B cell (primary cell): Measurements from ENCODE around the gene SLC16A7. TPM values are rescaled to one million over a fixed set of nuclear protein-coding genes. Genes with fewer than 3 reads are reported as not detected.

Experiments used
- ATAC-seq: fragments of 200-7000 bp; cut with Tn5 transposase; one replicate; pipeline ENCODE4 v1.10.0; 2021; ENCODE audit warnings: low read depth, mild to moderate bottlenecking, moderate number of reproducible peaks, moderate library complexity
- CTCF ChIA-PET: fragments of 350-600 bp; sonication (Branson Sonifier 250); formaldehyde crosslinking; loops from one replicate; lab custom pipeline; 2021; ENCODE audit warnings: antibody characterized with exemption, inconsistent platforms; lab: Charles Lee
- POLR2A ChIA-PET: fragments of 350-600 bp; sonication (Branson Sonifier 250); formaldehyde crosslinking; loops from one replicate; lab custom pipeline; 2021; ENCODE audit warnings: antibody characterized with exemption; lab: Charles Lee
- DNase-seq: peaks from one replicate; pipeline ENCODE4 v3.0.0; 2013
- H2AFZ ChIP-seq: 2 replicates; pipeline ENCODE4 v1.6.1; 2012; ENCODE audit warnings: mild to moderate bottlenecking, low read depth, low read length; ENCODE audit not compliant: insufficient read depth, poor library complexity, severe bottlenecking
- H3K27ac ChIP-seq, 2 donors: 1 replicate in 1 of 2; 2 replicates in 1 of 2; pipeline ENCODE4 v1.5.1; 2012 to 2013; ENCODE audit warnings: low read length in 2 of 2, mild to moderate bottlenecking in 2 of 2, moderate library complexity in 1 of 2
- H3K27me3 ChIP-seq, 4 experiments: fragments of 200-600 bp in 1 of 4; sonication (generic) in 1 of 4; replicated peaks in 1 of 4; 1 replicate in 2 of 4; 2 replicates in 2 of 4; pipeline versions ENCODE4 v1.6.1 to v1.7.0; 2013 to 2016; ENCODE audit warnings: low read length in 3 of 4, mild to moderate bottlenecking in 2 of 4, mixed read lengths in 1 of 4, moderate library complexity in 1 of 4; ENCODE audit not compliant: insufficient read depth in 4 of 4, control insufficient read depth in 3 of 4; ENCODE audit errors: control extremely low read depth in 1 of 4
- H3K36me3 ChIP-seq, 2 experiments: replicated peaks in 1 of 2; 1 replicate in 1 of 2; 2 replicates in 1 of 2; pipeline versions ENCODE4 v1.6.1 to v1.7.1; 2013; ENCODE audit warnings: low read length in 1 of 2; ENCODE audit not compliant: insufficient read depth in 2 of 2, control insufficient read depth in 1 of 2; ENCODE audit errors: control extremely low read depth in 1 of 2, extremely low read depth in 1 of 2
- H3K4me1 ChIP-seq, 2 donors: fragments of 200-600 bp in 1 of 2; sonication (generic) in 1 of 2; 1 replicate in 1 of 2; 2 replicates in 1 of 2; pipeline versions ENCODE4 v1.5.1 to v1.6.1; 2013 to 2017; ENCODE audit warnings: low read length in 2 of 2; ENCODE audit not compliant: control insufficient read depth in 2 of 2, insufficient read depth in 2 of 2
- H3K4me2 ChIP-seq: replicated peaks from 2 replicates; pipeline ENCODE3; 2012; ENCODE audit warnings: mild to moderate bottlenecking, low read depth, low read length; ENCODE audit not compliant: poor library complexity, severe bottlenecking
- H3K4me3 ChIP-seq, 5 experiments: fragments of 200-600 bp in 1 of 5; sonication (generic) in 1 of 5; 1 replicate in 3 of 5; 2 replicates in 2 of 5; pipeline versions ENCODE4 v1.5.1 to v1.7.0; 2011 to 2016; ENCODE audit warnings: low read length in 4 of 5, mild to moderate bottlenecking in 4 of 5, low read depth in 2 of 5, control low read depth in 1 of 5, moderate library complexity in 1 of 5; ENCODE audit not compliant: insufficient read depth in 1 of 5; ENCODE audit errors: control extremely low read depth in 1 of 5, extremely low read depth in 1 of 5
- H3K79me2 ChIP-seq: fragments of 200-600 bp; sonication (generic); one replicate; pipeline ENCODE4 v1.6.0; 2016; ENCODE audit warnings: low read length; ENCODE audit not compliant: control insufficient read depth, insufficient read depth
- H3K9ac ChIP-seq: fragments of 200-600 bp; sonication (generic); 2 replicates; pipeline ENCODE4 v1.6.1; 2017; ENCODE audit warnings: mild to moderate bottlenecking, low read length, moderate library complexity
- H3K9me3 ChIP-seq, 3 donors: one replicate each; pipeline versions ENCODE4 v1.6.1 to v1.7.1; 2013; ENCODE audit warnings: low read length in 2 of 3; ENCODE audit not compliant: control insufficient read depth in 2 of 3, insufficient read depth in 1 of 3; ENCODE audit errors: control extremely low read depth in 1 of 3
- H4K20me1 ChIP-seq: 2 replicates; pipeline ENCODE4 v1.6.0; 2012; ENCODE audit warnings: mild to moderate bottlenecking, low read length; ENCODE audit not compliant: insufficient read depth, control insufficient read depth, poor library complexity, severe bottlenecking
- H3K27ac Mint-ChIP-seq: one replicate; pipeline ENCODE4 v1.8.0; 2021; ENCODE audit warnings: mixed read lengths
- H3K27me3 Mint-ChIP-seq: one replicate; pipeline ENCODE4 v1.8.0; 2021; ENCODE audit warnings: mixed read lengths
- H3K4me1 Mint-ChIP-seq: one replicate; pipeline ENCODE4 v1.8.0; 2021; ENCODE audit warnings: mixed read lengths
- H3K4me3 Mint-ChIP-seq: one replicate; pipeline ENCODE4 v1.8.0; 2021; ENCODE audit warnings: mixed read lengths
- H3K9me3 Mint-ChIP-seq: one replicate; pipeline ENCODE4 v1.8.0; 2022; ENCODE audit warnings: mixed read lengths; ENCODE audit not compliant: insufficient read depth
- EZH2 ChIP-seq: IDR thresholded peaks from 2 replicates; pipeline ENCODE4 v1.6.1; 2012; ENCODE audit warnings: borderline replicate concordance, low read depth, mild to moderate bottlenecking, moderate library complexity, low read length; ENCODE audit not compliant: insufficient read depth, poor library complexity, severe bottlenecking
- WGBS: methylation state at CpG from one replicate; pipeline ENCODE4 v1.1.5; 2013; ENCODE audit warnings: missing lambda C conversion rate; ENCODE audit not compliant: insufficient coverage; 5-methylcytosine and 5-hydroxymethylcytosine counted together
- intact Hi-C: fragments of 100-400 bp; cut with micrococcal nuclease; formaldehyde crosslinking; loops from one replicate; pipeline ENCODE4 v1.10.0; 2022
- polyA plus RNA-seq: library from polyadenylated mRNA; depleted of rRNA; stranded (reverse); fragments of >200 nt; gene quantifications from 2 replicates; pipeline ENCODE4 v1.2.3, GENCODE V29; 2012
- total RNA-seq, 2 donors: library from RNA; stranded (reverse); fragments of 120-200 nt in 1 of 2; gene quantifications; 1 replicate in 1 of 2; 2 replicates in 1 of 2; pipeline versions ENCODE4 v1.2.3 to v1.2.4, GENCODE V29; 2013 to 2022
- TF ChIP-seq, protein P1 (sequence below): fragments of 200-600 bp; IDR thresholded peaks from one replicate; pipeline ENCODE4 v1.8.0; 2022; ENCODE audit warnings: antibody characterized with exemption, mild to moderate bottlenecking

Gene SLC16A7
- total and polyA plus RNA-seq, 2 donors (not counting 1 experiment from before 2014, with no cell fraction given), result 11.6 to 32.7 TPM

DNA sequence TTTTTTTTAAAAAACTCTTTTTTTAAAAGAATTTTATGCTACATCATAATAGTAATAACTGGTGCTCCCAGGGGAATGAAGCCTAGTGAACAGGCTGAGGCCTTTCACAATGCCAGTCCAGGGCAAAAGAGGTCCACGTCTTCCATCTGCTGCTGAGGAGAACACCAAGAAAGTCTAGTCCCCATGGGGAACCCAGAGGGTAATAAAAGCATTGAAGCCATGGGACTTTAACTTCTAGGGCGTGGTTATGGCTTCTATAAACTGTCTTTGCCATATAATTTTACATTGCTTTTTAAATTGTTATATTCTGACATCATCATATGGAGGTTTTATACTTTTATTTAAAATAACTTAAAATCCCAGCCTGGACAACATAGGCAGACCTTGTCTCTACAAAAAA lies 64.3 kb downstream of the SLC16A7 start:
- ATAC-seq (no peak), DNase-seq (no peak)
- Histone ChIP-seq H3K27me3 (no peaks in the 10 kb centered on the region), H3K9ac (no peak overlapping the region), H3K27ac (no peak overlapping the region), H3K4me1 (no peaks in the 10 kb centered on the region), H3K79me2 (peaks cover 12% of the 10 kb centered on the region), H2AFZ (no peak overlapping the region), H3K36me3 (peaks cover 4 to 6% of the 10 kb centered on the region in 2 experiments), H4K20me1 (peaks cover 7% of the 10 kb centered on the region), H3K4me2 (no peak overlapping the region), H3K9me3 (peaks cover 0 to 1% (median 0%) of the 10 kb centered on the region in 3 donors), H3K4me3 (no peak overlapping the region)
- Mint-ChIP-seq H3K4me3 (no peak overlapping the region), H3K27ac (no peak overlapping the region), H3K9me3 (no peaks in the 10 kb centered on the region), H3K27me3 (no peaks in the 10 kb centered on the region), H3K4me1 (peaks cover 6% of the 10 kb centered on the region)
- CTCF ChIA-PET, result no interaction called here
- TF ChIP-seq, protein P1, sequence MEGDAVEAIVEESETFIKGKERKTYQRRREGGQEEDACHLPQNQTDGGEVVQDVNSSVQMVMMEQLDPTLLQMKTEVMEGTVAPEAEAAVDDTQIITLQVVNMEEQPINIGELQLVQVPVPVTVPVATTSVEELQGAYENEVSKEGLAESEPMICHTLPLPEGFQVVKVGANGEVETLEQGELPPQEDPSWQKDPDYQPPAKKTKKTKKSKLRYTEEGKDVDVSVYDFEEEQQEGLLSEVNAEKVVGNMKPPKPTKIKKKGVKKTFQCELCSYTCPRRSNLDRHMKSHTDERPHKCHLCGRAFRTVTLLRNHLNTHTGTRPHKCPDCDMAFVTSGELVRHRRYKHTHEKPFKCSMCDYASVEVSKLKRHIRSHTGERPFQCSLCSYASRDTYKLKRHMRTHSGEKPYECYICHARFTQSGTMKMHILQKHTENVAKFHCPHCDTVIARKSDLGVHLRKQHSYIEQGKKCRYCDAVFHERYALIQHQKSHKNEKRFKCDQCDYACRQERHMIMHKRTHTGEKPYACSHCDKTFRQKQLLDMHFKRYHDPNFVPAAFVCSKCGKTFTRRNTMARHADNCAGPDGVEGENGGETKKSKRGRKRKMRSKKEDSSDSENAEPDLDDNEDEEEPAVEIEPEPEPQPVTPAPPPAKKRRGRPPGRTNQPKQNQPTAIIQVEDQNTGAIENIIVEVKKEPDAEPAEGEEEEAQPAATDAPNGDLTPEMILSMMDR, result no peak
- TF ChIP-seq EZH2, result no peak
- intact Hi-C loops, result no loop called here
- 75% methylated on average over 1 of the region's 2 CpGs for WGBS
- POLR2A ChIA-PET, result no interaction called here

DNA sequence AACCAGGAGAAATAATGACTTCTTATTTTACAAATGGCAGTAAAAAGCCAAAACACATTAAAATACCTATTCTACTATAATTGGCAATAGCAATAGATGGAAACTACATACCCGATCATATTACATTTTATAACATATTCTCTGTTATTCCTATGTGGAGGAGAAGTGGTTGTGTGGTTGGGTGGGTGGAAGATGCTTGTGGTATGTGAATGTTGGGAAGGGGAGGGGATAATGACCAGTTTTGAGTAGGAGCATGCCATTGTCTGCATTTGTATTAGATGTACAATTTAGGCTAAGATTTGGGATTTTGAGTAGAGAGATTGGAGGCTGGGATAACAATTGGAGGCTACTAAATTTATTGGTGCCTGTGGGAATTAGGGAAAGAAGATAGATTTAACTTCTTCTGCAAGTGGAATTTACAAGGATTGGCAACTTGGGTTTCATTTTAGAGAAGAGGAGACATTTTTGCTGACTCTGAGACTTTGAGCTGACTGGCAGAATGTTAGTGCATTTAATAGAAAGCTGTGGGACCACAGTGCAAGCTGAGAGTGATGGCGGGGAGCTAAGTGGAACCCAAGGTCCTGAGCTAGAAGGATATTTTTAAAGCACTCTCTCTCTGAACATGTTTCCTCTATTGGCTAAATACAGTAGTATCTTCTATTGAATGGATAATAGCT lies 65.2 kb downstream of the SLC16A7 start:
- H2AFZ ChIP-seq, result no peak overlapping the region
- H3K9me3 ChIP-seq, result peaks cover 0 to 2% (median 0%) of the 10 kb centered on the region in 3 donors
- peaks cover 6% of the 10 kb centered on the region for H3K4me1 Mint-ChIP-seq
- intact Hi-C loops, result no loop called here
- no peak overlapping the region for H3K4me2 ChIP-seq
- ChIA-PET CTCF (no interaction called here), POLR2A (no interaction called here)
- no peaks in the 10 kb centered on the region for H3K4me1 ChIP-seq
- no peak overlapping the region for H3K27ac Mint-ChIP-seq
- H3K27ac ChIP-seq, result no peak overlapping the region
- no peak overlapping the region for H3K4me3 Mint-ChIP-seq
- H3K27me3 Mint-ChIP-seq, result no peaks in the 10 kb centered on the region
- peaks cover 3% of the 10 kb centered on the region for H3K9me3 Mint-ChIP-seq
- H3K9ac ChIP-seq, result no peak overlapping the region
- no peak overlapping the region for H3K4me3 ChIP-seq
- no peaks in the 10 kb centered on the region for H3K27me3 ChIP-seq
- TF ChIP-seq, protein P1, result no peak
- TF ChIP-seq EZH2, result no peak
- no peak for DNase-seq
- WGBS, result no CpG with 5 or more reads among the region's 2 CpGs
- peaks cover 7% of the 10 kb centered on the region for H4K20me1 ChIP-seq
- H3K79me2 ChIP-seq, result peaks cover 12% of the 10 kb centered on the region
- no peak for ATAC-seq
- peaks cover 4 to 6% of the 10 kb centered on the region in 2 experiments for H3K36me3 ChIP-seq
